Dendritic cell treated with granulocyte-macrophage colony-stimulating factor and Interleukin-4, amounts not matched to agents 40 ng/mL and 50 ng/mL, for 4 days (primary cell): ENCODE results near the gene FNDC3A.

ENCODE experiments used
- H3K27ac Mint-ChIP-seq: one replicate; pipeline ENCODE4 v1.8.0; 2022; ENCODE audit warnings: mild to moderate bottlenecking, mixed read lengths
- H3K27me3 Mint-ChIP-seq: one replicate; pipeline ENCODE4 v1.8.0; 2022; ENCODE audit warnings: mild to moderate bottlenecking, mixed read lengths
- H3K36me3 Mint-ChIP-seq: one replicate; pipeline ENCODE4 v1.8.0; 2022; ENCODE audit warnings: low read depth, mixed read lengths
- H3K4me1 Mint-ChIP-seq: one replicate; pipeline ENCODE4 v1.8.0; 2022; ENCODE audit warnings: low read depth, mixed read lengths
- H3K4me3 Mint-ChIP-seq: one replicate; pipeline ENCODE4 v1.8.0; 2022; ENCODE audit warnings: mild to moderate bottlenecking, moderate library complexity, mixed read lengths
- H3K9me3 Mint-ChIP-seq: one replicate; pipeline ENCODE4 v1.8.0; 2022; ENCODE audit warnings: mixed read lengths
- intact Hi-C: fragments of 100-400 bp; cut with micrococcal nuclease; formaldehyde crosslinking; loops from one replicate; pipeline ENCODE4 v1.15.0; 2022

FNDC3A gene

GRCh38 chr13:49206641-49207040, 230.9 kb downstream of the FNDC3A start:
- Mint-ChIP-seq H3K27me3 (no peaks in the 10 kb centered on the region), H3K4me3 (no peak overlapping the region), H3K27ac (no peak overlapping the region), H3K9me3 (no peaks in the 10 kb centered on the region), H3K4me1 (no peaks in the 10 kb centered on the region), H3K36me3 (peaks cover 67% of the 10 kb centered on the region)
- intact Hi-C loops = no loop called here

GRCh38 chr13:49208619-49209018, 232.9 kb downstream of the FNDC3A start:
- intact Hi-C loops = no loop called here
- Mint-ChIP-seq H3K9me3 (no peaks in the 10 kb centered on the region), H3K4me1 (peaks cover under 1% of the 10 kb centered on the region), H3K4me3 (no peak overlapping the region), H3K36me3 (peaks cover 67% of the 10 kb centered on the region), H3K27ac (no peak overlapping the region), H3K27me3 (no peaks in the 10 kb centered on the region)

GRCh38 chr13:49210114-49210513, 234.4 kb downstream of the FNDC3A start:
- intact Hi-C loops = no loop called here

GRCh38 chr13:49210669-49211068, 235.0 kb downstream of the FNDC3A start:
- intact Hi-C loops = no loop called here
- no peaks in the 10 kb centered on the region for H3K27me3 Mint-ChIP-seq
- H3K4me3 Mint-ChIP-seq = no peak overlapping the region
- no peaks in the 10 kb centered on the region for H3K9me3 Mint-ChIP-seq
- H3K4me1 Mint-ChIP-seq = peaks cover 19% of the 10 kb centered on the region
- peaks cover 47% of the 10 kb centered on the region for H3K36me3 Mint-ChIP-seq
- no peak overlapping the region for H3K27ac Mint-ChIP-seq

More at GRCh38 chr13:49210114-49210513, 234.4 kb downstream of the FNDC3A start:
- no peak overlapping the region for H3K4me3 Mint-ChIP-seq
- no peak overlapping the region for H3K27ac Mint-ChIP-seq
- H3K9me3 Mint-ChIP-seq = no peaks in the 10 kb centered on the region
- H3K27me3 Mint-ChIP-seq = no peaks in the 10 kb centered on the region
- H3K36me3 Mint-ChIP-seq = peaks cover 52% of the 10 kb centered on the region
- peaks cover 16% of the 10 kb centered on the region for H3K4me1 Mint-ChIP-seq

- Mint-ChIP-seq H3K27ac (no peak overlapping the region), H3K27me3 (peaks cover 12% of the 10 kb centered on the region), H3K4me1 (peaks cover 19% of the 10 kb centered on the region), H3K9me3 (no peaks in the 10 kb centered on the region), H3K36me3 (peaks cover 26% of the 10 kb centered on the region), H3K4me3 (no peak overlapping the region)
- intact Hi-C loops = no loop called here
These were observed 237.8 kb downstream of the FNDC3A start for GRCh38 chr13:49213539-49213938.

- Mint-ChIP-seq H3K4me3 (no peak overlapping the region), H3K27ac (peak overlapping the region; percentile 54), H3K36me3 (peaks cover 26% of the 10 kb centered on the region), H3K4me1 (peaks cover 20% of the 10 kb centered on the region), H3K9me3 (no peaks in the 10 kb centered on the region), H3K27me3 (peaks cover 19% of the 10 kb centered on the region)
- intact Hi-C loops = no loop called here
These were observed 238.5 kb downstream of the FNDC3A start for GRCh38 chr13:49213997-49214916.

- peaks cover 21% of the 10 kb centered on the region for H3K36me3 Mint-ChIP-seq
- H3K4me1 Mint-ChIP-seq = peaks cover 26% of the 10 kb centered on the region
- no peak overlapping the region for H3K4me3 Mint-ChIP-seq
- H3K27ac Mint-ChIP-seq = peak overlapping the region; percentile 54
- intact Hi-C loops = no loop called here
- no peaks in the 10 kb centered on the region for H3K9me3 Mint-ChIP-seq
- peaks cover 26% of the 10 kb centered on the region for H3K27me3 Mint-ChIP-seq
These were observed 239.2 kb downstream of the FNDC3A start for GRCh38 chr13:49214917-49215376.

GRCh38 chr13:49216334-49216733, 240.6 kb downstream of the FNDC3A start:
- Mint-ChIP-seq H3K27me3 (peaks cover 37% of the 10 kb centered on the region), H3K4me3 (no peak overlapping the region), H3K4me1 (peaks cover 31% of the 10 kb centered on the region), H3K9me3 (no peaks in the 10 kb centered on the region), H3K27ac (no peak overlapping the region), H3K36me3 (peaks cover 12% of the 10 kb centered on the region)
- intact Hi-C loops = no loop called here

- intact Hi-C loops = no loop called here
- no peaks in the 10 kb centered on the region for H3K36me3 Mint-ChIP-seq
- H3K4me3 Mint-ChIP-seq = no peak overlapping the region
- peaks cover 50% of the 10 kb centered on the region for H3K27me3 Mint-ChIP-seq
- H3K9me3 Mint-ChIP-seq = no peaks in the 10 kb centered on the region
- H3K4me1 Mint-ChIP-seq = peaks cover 32% of the 10 kb centered on the region
- no peak overlapping the region for H3K27ac Mint-ChIP-seq
These were observed 242.3 kb downstream of the FNDC3A start for GRCh38 chr13:49217962-49218492.

- no peak overlapping the region for H3K27ac Mint-ChIP-seq
- H3K4me1 Mint-ChIP-seq = peaks cover 32% of the 10 kb centered on the region
- intact Hi-C loops = no loop called here
- H3K27me3 Mint-ChIP-seq = peaks cover 50% of the 10 kb centered on the region
- no peaks in the 10 kb centered on the region for H3K9me3 Mint-ChIP-seq
- no peaks in the 10 kb centered on the region for H3K36me3 Mint-ChIP-seq
- H3K4me3 Mint-ChIP-seq = no peak overlapping the region
These were observed 242.9 kb downstream of the FNDC3A start for GRCh38 chr13:49218493-49219051.

- Mint-ChIP-seq H3K27ac (no peak overlapping the region), H3K27me3 (peaks cover 50% of the 10 kb centered on the region), H3K4me1 (peaks cover 21% of the 10 kb centered on the region), H3K36me3 (no peaks in the 10 kb centered on the region), H3K9me3 (no peaks in the 10 kb centered on the region), H3K4me3 (peak overlapping the region; percentile 33)
- intact Hi-C loops = no loop called here
These were observed 243.9 kb downstream of the FNDC3A start for GRCh38 chr13:49219647-49220035.

GRCh38 chr13:49220036-49220855, 244.5 kb downstream of the FNDC3A start, which contains the start of gene MLNR:
Gene MLNR (plus strand): TSS chr13:49220338. CDS start chr13:49220338, 0 bp downstream.
- Mint-ChIP-seq H3K4me1 (peaks cover 15% of the 10 kb centered on the region), H3K4me3 (peak within 1 kb of the TSS; percentile 68), H3K27ac (no peak within 1 kb of the TSS), H3K36me3 (no peaks in the 10 kb centered on the region), H3K27me3 (peaks cover 50% of the 10 kb centered on the region), H3K9me3 (no peaks in the 10 kb centered on the region)
- intact Hi-C loops = no loop called here

- peak overlapping the region; percentile 68 for H3K4me3 Mint-ChIP-seq
- H3K27me3 Mint-ChIP-seq = peaks cover 50% of the 10 kb centered on the region
- H3K27ac Mint-ChIP-seq = no peak overlapping the region
- H3K36me3 Mint-ChIP-seq = no peaks in the 10 kb centered on the region
- H3K9me3 Mint-ChIP-seq = no peaks in the 10 kb centered on the region
- intact Hi-C loops = no loop called here
- H3K4me1 Mint-ChIP-seq = peaks cover 14% of the 10 kb centered on the region
These were observed 245.3 kb downstream of the FNDC3A start for GRCh38 chr13:49220856-49221589.
